Cerebellar nuclear complex (tissue), 1 donor: Measurements from ENCODE around the gene ACADL.
A peak's percentile ranks its signal among the peaks of the same experiment; 100 is the strongest.

Experiments
- DNase-seq, 2 experiments: peaks; one replicate each; lab custom pipeline; 2025; lab: John Stamatoyannopoulos, UW

The ACADL gene

GRCh38 chr2:210224941-210225672 lies at the start of gene ACADL:
ACADL (minus strand) TSS chr2:210225447; CDS start chr2:210225263, 184 bp downstream.
- no peak for DNase-seq

GRCh38 chr2:210271300-210271699 lies 46.1 kb upstream of the ACADL start:
- DNase-seq, result no peak

- DNase-seq, result no peak
Observed at GRCh38 chr2:210269148-210269547, 43.9 kb upstream of the ACADL start.

- no peak for DNase-seq
Observed at GRCh38 chr2:210268281-210268680, 43.0 kb upstream of the ACADL start.

GRCh38 chr2:210267698-210268097 lies 42.5 kb upstream of the ACADL start:
- no peak for DNase-seq

- DNase-seq, result no peak
Observed at GRCh38 chr2:210264282-210264681, 39.0 kb upstream of the ACADL start.

GRCh38 chr2:210263841-210264240 lies 38.6 kb upstream of the ACADL start:
- no peak for DNase-seq

- peak in 1 of 2 experiments; percentile 77 for DNase-seq
Observed at GRCh38 chr2:210262036-210262435, 36.8 kb upstream of the ACADL start.

- no peak for DNase-seq
Observed at GRCh38 chr2:210259687-210260086, 34.4 kb upstream of the ACADL start.

GRCh38 chr2:210252699-210253606 lies 27.7 kb upstream of the ACADL start:
- no peak for DNase-seq

- no peak for DNase-seq
Observed at GRCh38 chr2:210250622-210251021, 25.4 kb upstream of the ACADL start.

- DNase-seq, result no peak
Observed at GRCh38 chr2:210233487-210233886, 8.2 kb upstream of the ACADL start.

- DNase-seq, result no peak
Observed at GRCh38 chr2:210230984-210231383, 5.7 kb upstream of the ACADL start.

GRCh38 chr2:210230518-210230917 lies 5.3 kb upstream of the ACADL start:
- DNase-seq, result no peak

- DNase-seq, result no peak
Observed at GRCh38 chr2:210228586-210228985, 3.3 kb upstream of the ACADL start.

- DNase-seq, result no peak
Observed at GRCh38 chr2:210227290-210228088, 2.2 kb upstream of the ACADL start.

- DNase-seq, result no peak
Observed at GRCh38 chr2:210226223-210226622, 976 bp upstream of the ACADL start.

- DNase-seq, result no peak
Observed at GRCh38 chr2:210224591-210224940, 681 bp downstream of the ACADL start.

- DNase-seq, result no peak
Observed at GRCh38 chr2:210215120-210215519, 10.1 kb downstream of the ACADL start.

GRCh38 chr2:210210185-210210584 lies 15.1 kb downstream of the ACADL start:
- DNase-seq, result no peak

GRCh38 chr2:210207929-210208328 lies 17.3 kb downstream of the ACADL start:
- DNase-seq, result no peak

GRCh38 chr2:210203558-210203957 lies 21.7 kb downstream of the ACADL start:
- DNase-seq, result no peak
